ENCODE results near the gene LGMN.
A peak's percentile ranks its signal among the peaks of the same experiment; 100 is the strongest.
"Not testable (repeated sequence)": the region's sequence is repeated elsewhere in the genome, so short reads cannot be mapped to it uniquely, and the experiment has no call there.

Gene LGMN

DNA sequence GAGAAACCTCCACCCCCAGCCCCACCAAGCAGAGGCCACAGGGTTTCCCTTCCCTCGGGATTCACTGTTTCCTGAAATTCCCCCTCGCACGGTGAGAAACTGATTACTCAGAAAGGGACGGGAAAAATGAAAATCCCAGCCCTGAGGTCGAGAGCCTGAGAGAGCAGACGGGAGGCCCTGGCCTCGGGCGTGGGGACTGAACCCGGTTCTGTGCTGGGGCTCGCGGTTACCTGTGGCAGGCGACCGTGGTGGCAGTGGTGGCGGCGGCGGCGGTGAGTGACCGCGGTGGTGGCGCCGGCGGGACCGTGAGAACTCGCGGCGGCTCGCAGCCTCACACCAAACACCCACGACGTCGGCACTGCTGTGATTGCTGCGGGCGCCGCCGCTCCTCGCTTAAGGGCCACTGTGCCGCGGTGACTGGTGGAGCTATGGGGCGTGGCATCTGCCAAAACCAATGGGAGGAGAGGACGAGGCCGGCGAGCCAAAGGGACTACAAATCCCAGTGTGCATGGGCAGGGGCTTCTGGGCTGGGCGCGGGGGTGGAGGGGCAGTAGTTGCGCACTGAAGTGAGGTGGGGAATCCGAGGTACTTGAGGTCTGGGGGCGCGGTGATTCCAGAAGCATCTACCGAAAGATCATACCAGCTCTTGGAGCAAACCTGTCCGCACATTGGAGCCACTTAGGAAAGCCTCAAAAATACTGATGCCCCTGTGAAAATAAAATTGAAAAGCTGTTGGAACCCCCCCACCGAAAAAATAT lies at the start of gene LGMN:
TSS of gene LGMN (minus strand) at position 369 of the 758 bp plus-strand sequence. CDS start 15,841 bp downstream, outside the sequence.
- DNase-seq (ENCODE audit: low read depth), result peak; percentile 71

DNA sequence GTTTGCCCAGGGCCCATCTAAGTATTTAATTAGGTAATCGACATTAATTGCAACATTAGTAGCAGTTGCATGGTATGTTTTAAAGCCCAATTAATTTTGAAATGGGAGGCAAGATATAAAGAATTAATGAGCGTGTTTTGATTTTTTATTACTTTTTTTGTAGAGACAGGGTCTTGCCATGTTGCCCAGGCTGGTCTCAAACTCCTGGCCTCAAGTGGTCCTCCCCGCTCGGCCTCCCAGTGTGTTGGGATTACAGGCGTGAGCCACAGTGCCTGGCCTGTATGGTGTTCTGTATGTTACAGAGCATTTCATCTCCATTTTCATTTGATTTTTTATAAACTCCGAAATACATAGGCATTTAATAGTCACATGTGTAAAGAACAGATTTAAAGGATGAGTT lies 46.5 kb upstream of the LGMN start:
- no peak for DNase-seq (ENCODE audit: low read depth)

DNA sequence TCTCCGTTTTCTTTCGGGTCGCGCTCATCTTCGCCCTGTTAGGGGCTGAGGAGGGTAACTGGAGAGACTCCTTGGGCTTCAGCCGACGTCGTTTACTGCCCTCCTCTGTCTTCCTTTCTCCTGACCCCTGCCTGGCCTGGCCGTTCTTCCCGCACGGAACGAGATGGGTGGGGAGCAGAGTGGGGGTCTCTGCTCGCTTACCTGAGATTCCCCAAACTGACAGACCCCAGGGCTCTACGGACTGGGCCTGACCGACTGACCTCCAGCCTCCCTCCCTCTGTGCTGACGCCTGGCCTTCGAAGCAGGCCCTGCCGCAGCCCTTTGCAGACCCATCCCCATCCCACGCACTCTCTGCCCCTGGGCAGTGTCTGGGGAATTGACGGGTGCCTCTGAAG lies 46.1 kb upstream of the LGMN start:
- no peak for DNase-seq (ENCODE audit: low read depth)

GRCh38 chr14:92793709-92794546 lies 45.5 kb upstream of the LGMN start, which contains the start of gene GOLGA5:
TSS of gene GOLGA5 (plus strand) at chr14:92794305. CDS start at chr14:92797438, 3,133 bp downstream.
- peak; percentile 98 for DNase-seq (ENCODE audit: low read depth)

DNA sequence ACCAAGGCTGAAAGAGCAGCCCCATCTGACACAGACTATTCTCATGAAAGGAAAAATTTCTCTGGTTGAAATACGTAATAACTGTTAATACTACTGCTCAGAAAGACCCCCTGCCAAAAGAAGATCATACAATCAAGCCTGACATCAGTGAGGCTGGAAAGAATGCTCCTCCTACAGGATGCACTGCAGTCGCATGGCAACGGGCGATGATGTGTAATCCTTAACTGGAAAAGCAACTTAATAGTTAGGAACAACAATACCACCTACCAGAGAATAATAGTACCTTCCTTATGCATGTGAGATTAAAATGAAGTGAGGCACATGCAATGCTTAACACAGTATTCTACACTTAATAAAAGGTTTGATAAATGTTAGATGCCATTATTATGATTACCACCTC lies 44.5 kb upstream of the LGMN start:
- DNase-seq (ENCODE audit: low read depth), result no peak

- no peak for DNase-seq (ENCODE audit: low read depth)
These were observed 41.1 kb upstream of the LGMN start for GRCh38 chr14:92789457-92790089.

- no peak for DNase-seq (ENCODE audit: low read depth)
These were observed 39.1 kb upstream of the LGMN start for GRCh38 chr14:92787554-92787953.

DNA sequence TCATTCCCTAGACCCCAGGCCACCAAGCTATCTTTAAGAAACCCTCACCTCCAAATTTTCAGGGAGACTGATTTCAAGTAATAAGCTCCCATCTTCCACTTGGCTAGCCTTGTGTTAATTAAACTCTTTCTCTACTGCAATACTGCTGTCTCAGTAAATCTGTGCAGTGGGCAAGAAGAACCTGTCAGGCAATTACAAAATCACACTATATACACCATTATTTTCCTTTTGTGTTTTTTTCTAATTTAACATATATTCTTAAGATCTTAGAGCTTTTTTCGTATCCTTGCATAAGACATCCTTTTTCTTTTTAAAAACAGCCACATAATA lies 38.0 kb upstream of the LGMN start:
- DNase-seq (ENCODE audit: low read depth), result no peak

GRCh38 chr14:92785667-92786426 lies 37.4 kb upstream of the LGMN start:
- no peak for DNase-seq (ENCODE audit: low read depth)

DNA sequence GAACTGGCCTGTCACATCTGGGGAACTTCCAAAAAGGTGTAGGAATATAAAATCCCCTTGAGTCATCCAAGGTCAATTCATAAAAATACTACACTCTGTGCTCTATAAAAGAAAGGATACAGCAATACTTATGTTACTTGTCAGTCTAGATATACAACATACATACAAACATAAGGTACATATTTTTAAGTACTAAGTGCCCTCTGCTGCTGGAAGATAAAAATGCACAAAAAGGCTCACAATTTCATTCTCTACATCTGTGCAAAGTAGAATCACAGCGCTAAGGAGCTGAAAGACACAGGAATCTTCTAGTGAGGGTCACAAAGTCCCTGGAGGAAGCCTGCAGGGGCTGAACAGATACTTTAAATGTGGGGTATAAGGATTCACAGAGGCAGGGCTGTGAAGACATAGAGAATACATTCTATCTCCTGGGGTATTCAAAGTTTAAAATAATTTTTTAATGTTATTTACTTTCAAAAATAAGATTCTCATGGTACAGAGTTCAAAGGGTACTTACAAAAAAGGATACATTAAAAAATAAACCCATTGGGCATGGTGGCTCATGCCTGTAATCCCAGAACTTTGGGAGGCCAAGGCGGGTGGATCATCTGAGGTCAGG lies 35.5 kb upstream of the LGMN start:
- peak; percentile 13 for DNase-seq (ENCODE audit: low read depth)

DNA sequence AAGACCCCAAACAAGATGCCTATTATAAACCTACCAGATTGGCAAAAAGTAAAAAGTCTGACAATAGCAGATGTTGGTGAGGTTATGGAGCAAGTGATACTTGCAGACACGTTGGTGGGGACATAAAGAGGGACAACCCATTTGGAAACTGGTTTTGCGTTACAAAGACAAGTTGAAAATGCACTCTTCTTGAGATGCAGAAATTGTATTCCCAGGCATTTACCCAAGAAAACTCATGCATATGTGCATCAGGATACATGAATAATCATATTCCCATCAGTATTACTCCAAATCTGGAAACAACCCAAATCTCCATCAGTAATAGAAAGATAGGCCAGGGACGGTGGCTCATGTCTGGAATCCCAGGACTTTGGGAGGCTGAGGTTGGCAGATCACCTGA lies 32.9 kb upstream of the LGMN start:
- DNase-seq (ENCODE audit: low read depth), result no peak

GRCh38 chr14:92780444-92781232 lies 32.2 kb upstream of the LGMN start:
- DNase-seq (ENCODE audit: low read depth), result peak; percentile 14

DNA sequence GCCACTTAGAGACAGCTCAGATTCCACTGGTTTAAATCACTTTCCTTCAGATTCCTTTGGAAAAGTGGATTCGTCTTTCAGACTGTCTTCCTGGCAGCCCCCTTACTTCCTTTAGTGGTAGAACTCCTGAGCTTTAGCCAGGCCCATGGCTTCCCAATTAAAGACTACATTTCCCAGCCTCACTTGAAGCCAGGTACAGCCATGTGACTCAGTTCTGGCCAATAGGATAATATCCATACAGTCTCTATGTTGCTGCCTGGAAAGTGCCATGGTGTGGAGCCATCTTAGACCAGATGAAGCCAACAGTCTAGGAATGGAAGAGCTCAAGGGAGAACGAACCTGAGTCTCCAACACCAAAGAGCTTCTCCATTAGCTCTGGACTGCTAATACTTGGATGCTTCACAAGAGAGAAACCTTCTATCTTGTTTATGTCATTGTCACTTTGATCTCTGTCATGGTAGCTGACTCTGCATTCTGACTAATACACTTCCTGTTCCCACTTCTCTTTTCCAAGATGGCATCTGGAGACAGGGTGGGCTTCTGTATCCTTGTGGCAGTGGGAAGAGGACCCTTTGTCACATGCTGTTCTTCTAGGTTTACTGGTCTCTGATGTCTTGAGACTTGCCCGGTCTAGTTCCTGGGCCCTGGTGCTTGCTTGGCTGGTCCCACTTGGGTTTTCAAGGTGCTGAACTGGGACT lies 30.6 kb upstream of the LGMN start:
- not testable (repeated sequence) for DNase-seq (ENCODE audit: low read depth)

- not testable (repeated sequence) for DNase-seq (ENCODE audit: low read depth)
These were observed 26.9 kb upstream of the LGMN start for GRCh38 chr14:92775292-92775691.

DNA sequence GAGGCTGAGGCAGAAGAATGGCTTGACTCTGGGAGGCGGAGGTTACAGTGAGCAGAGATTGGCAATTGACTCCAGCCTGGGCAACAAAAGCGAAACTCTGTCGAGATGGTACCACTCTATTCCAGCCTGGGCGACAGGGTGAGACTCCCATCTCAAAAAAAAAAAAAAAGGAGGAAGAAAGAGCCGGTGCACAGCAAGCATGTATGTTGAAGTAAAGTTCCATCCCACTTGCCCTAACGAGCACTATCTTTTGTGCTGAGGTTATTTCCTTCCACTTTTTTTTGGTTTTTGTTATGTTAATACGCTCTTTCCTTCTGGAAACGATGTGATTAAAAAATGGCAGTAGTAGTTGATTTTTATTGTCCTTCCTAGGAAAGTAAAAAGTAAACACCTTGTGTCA lies 26.1 kb upstream of the LGMN start:
- no peak for DNase-seq (ENCODE audit: low read depth)

DNA sequence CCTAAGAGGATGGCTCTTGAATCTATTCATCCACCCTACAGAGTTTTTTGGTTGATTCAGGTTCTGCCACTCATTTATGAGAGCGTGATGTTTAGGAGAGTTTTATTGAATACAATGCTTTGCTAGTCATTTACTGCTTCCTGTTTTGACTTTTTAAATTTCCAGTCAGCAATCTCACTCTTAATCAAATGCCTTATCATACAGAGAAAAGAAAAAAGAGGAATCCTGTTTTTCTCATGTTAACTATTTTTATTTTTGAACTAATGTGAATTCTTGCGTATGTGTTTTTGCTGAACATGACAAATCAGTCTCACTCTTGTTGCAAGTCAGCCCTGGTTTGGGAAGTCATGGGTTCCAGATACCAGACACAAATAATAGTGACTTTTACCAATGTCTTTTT lies 22.1 kb upstream of the LGMN start:
- no peak for DNase-seq (ENCODE audit: low read depth)

GRCh38 chr14:92768795-92769194 lies 20.4 kb upstream of the LGMN start:
- no peak for DNase-seq (ENCODE audit: low read depth)

GRCh38 chr14:92768236-92768635 lies 19.8 kb upstream of the LGMN start:
- peak; percentile 27 for DNase-seq (ENCODE audit: low read depth)

- not testable (repeated sequence) for DNase-seq (ENCODE audit: low read depth)
These were observed 15.5 kb upstream of the LGMN start for GRCh38 chr14:92763666-92764631.

Data from activated T-cell treated with anti-CD3 and anti-CD28 coated beads for 24 hours (primary cell).